HCEC 1CT (cell line): ENCODE data around the gene TBCEL.
"Not testable (repeated sequence)": the region's sequence is repeated elsewhere in the genome, so short reads cannot be mapped to it uniquely, and the experiment has no call there.

Experiments
- DNase-seq: peaks from one replicate; pipeline ENCODE4 v3.0.0-alpha.2; 2017

TBCEL gene

DNA sequence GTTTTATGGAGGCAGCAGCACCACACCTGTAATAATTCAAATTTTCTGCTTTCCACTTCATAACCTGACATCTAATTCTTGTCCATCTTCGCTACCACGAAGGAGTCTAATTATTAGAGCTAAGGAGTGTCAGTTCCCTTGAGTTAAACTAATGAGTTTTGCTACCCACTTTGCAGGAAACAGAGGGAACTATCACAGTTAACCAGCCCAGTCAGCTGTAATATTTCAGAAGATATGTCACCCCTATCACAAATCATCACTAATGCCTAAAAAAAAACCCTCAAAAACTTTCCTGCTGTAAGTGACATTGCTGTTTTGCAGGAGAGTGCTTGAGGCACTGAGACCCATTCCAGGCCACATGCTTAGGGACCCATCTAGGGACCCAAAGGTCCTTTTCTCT lies 85.6 kb downstream of the TBCEL start:
- DNase-seq, result no peak

GRCh38 chr11:121109916-121110586 lies 86.1 kb downstream of the TBCEL start:
- DNase-seq, result no peak

GRCh38 chr11:121110871-121111724 lies 87.2 kb downstream of the TBCEL start:
- DNase-seq, result no peak

DNA sequence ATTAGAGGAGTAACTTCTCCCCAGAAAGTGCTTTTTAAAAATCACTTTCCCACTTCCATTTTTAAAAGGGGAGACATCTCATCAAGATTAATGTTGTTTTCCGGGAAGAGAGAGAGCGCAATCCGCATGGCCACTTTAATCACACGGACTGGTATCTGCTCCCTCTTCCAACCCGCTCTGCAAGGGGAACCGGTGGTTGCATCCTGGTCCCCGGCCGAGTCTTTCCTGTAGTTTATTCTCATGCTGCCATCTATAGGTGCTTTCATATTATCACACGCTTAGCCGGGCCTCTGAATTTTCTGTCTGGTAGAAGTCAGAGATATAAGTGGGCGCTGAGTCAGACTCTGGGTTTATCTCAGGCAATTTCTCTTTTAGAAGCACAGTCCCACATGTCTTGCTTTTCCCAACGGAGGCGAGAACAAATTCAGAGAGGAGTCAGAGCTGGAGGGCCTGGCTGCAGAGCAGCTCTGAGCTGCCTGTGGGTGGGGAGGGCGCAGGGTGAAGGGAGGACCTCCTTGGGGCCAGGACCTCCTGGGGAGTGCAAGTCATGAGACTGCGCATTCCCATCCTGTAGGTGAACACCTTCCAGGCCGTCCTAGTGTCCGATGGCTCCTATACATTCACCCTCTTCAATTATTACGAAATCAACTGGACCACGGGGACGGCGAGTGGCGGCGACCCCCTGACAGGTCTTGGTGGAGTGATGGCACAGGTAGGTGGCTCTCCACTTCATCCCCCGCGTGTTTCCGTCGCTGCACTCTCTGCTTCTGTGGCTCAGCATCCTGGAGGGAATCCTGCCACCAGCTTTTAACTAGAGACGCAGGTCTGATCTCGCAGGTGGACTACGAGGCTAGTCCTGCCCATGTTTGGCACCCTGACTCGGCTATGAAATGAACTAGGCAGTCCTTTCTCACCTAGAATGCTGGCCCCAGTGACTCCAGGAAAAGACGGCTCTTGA lies 88.9 kb downstream of the TBCEL start:
- peak; percentile 67 for DNase-seq

- DNase-seq, result no peak
Observed at GRCh38 chr11:121113611-121114010, 89.7 kb downstream of the TBCEL start.

- not testable (repeated sequence) for DNase-seq
Observed at GRCh38 chr11:121115024-121115423, 91.1 kb downstream of the TBCEL start.

DNA sequence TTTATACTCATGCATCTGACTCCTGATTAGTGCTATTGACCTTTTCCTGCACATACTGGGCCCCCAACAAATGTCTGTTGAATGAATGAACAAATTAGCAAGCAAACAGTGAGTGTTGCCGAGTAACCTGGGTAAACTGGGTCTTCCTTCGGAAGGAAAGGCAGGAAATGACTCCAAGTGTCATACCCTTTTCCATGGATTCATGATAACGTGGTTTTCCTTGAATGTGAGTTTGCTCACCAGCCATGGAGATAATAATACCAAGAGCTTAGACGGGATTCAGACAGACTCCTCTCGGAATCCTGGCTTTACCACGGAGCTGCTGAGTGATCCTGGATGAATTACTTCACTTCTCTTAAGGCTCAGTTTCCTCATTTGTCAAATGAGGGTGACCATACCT lies 93.9 kb downstream of the TBCEL start:
- DNase-seq, result no peak

DNA sequence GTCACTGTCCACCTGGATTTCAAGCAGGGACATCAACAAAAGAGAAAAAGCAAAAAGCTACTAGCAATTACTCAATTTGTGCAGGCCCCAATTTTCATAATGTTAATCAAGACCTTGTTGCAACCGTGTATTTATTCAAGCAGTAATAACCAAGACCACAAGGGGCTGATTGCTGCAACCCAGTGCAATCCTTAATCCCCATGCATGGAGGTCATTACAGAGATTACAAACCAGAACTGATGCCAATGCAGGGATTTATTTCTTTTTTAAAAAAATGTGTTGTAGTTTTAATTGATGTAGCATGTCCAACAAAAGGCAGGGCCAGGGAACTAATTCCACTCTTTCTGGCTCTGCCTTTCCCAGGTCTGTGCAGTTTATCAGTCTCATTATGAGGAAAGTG lies 95.5 kb downstream of the TBCEL start:
- no peak for DNase-seq

DNA sequence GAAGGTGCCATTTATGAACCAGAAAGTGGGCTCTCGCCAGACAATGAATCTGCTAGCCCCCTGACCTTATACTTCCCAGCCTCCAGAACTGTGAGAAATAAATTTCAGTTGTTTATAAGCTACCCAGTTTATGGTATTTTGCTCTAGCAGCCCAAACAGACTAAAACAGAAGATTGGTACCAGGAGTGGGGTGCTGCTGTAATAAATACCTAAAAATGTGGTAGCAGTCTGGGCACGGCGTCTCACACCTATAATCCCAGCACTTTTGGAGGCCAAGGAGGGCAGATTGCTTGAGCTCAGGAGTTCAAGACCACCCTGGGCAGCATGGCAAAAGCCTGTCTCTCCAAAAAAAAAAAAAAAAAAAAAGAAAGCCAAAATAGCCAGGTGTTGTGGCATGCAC lies 98.4 kb downstream of the TBCEL start:
- no peak for DNase-seq

DNA sequence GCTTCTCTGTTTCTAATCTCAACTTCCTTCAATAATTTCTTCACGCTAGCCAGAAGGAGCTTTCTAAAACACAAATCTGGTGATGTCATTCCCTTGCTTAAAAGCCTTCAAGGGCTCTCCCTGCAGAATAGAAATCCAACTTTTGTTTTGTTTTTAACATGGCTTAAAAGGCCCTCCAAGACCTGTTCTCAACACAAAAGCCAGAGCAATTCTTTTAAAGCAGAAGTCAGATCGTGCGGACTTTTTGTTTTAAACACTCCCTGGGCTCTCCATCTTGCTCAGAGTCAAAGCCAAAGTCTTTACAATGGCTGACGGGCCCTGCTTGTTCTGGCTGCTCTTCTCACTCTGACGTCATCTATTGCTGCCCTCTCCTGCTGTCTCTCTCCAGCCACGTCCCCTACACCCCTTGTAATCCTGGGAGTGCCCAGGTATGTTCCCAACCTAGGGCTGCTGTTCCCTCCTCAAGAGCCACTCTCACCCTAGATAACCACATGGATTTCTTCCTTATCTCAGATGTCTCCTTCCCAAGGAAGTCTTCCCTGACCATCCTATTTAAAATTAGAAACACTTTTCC lies 99.7 kb downstream of the TBCEL start:
- DNase-seq, result no peak

DNA sequence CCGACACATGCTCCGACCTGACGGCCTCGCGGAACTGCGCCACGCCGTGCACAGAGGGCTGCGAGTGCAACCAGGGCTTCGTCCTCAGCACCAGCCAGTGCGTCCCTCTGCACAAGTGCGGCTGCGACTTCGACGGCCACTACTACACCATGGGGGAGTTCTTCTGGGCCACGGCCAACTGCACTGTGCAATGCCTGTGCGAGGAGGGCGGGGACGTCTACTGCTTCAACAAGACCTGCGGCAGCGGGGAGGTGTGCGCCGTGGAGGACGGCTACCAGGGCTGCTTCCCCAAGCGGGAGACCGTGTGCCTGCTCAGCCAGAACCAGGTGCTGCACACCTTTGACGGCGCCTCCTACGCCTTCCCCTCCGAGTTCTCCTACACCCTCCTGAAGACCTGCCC lies 103.9 kb downstream of the TBCEL start:
- DNase-seq, result no peak

GRCh38 chr11:121129362-121130340 lies 105.7 kb downstream of the TBCEL start:
- DNase-seq, result no peak

DNA sequence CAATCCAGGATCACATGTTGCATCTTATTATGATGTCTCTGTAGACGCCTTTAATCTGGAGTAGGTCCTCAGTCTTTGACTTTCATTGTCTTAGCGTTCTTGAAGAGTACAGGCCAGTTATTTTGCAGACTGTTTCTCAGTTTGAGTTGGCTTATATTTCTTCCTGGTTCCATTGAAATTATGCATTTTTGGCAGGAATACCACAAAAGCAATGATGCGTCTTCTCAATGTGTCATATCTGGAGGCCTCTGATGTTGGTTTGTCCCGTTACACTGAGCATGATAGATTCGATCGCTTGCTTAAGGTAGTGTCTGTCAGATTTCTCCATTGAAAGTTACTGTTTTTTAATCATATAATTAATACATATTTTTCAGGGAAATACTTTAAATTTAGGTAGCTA lies 107.8 kb downstream of the TBCEL start:
- no peak for DNase-seq

DNA sequence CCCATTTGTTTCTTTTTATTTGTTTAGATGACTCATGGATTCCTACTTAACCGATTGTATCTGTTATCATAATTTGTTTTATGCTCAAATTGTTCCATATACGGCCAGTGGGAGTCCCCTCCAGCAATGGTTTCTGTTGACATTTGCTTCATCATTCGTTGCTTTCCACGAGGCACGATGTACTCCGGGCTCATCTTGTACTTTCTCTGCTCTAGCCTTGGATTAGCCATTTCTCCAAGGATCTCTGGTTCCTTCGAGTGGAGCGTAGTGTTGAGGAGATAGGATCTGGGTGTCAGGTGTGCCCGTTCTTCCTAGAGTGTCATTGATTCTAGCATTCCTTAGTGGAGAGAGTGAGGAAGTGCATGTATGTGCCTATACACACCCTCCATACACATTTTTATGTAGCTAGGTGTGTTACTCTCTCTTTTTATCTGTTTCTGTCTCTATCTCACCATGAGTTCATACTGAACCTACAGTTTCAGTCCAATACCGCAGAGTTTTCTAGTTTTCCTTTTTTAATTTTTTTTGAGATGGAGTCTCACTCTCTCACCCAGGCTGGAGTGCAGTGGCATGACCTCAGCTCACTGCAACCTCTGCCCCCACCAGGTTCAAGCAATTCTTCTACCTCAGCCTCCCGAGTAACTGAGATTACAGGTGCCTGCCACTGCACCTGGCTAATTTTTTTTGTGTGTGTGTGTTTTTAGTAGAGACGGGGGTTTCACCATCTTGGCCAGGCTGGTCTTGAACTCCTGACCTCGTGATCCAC lies 108.5 kb downstream of the TBCEL start:
- DNase-seq, result no peak

GRCh38 chr11:121134741-121135312 lies 110.9 kb downstream of the TBCEL start:
- DNase-seq, result no peak

DNA sequence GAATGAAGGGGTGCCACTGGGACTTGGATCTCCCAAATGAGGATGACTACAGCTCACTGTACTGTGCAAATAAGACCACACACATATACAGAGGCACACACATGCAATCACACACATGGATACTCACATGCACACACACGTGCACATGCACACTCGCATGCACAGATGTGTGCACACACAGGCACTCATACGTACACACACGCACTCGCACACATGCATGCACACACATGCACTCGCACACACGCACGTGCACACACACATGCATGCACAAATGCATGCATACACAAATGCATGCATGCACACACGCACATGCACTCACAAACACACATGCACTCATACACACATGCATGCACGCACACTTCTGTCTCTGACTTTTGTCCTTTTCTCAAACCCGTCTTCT lies 113.1 kb downstream of the TBCEL start:
- DNase-seq, result no peak

- no peak for DNase-seq
Observed at GRCh38 chr11:121138259-121138658, 114.4 kb downstream of the TBCEL start.

GRCh38 chr11:121140369-121140768 lies 116.5 kb downstream of the TBCEL start:
- no peak for DNase-seq
